DMS153 (cell line): ENCODE measurements around the gene LOXHD1.

Experiments used
- DNase-seq: peaks from one replicate; lab custom pipeline; 2025; lab: John Stamatoyannopoulos, UW

Gene LOXHD1

GRCh38 chr18:46577546-46577945, 79.5 kb downstream of the LOXHD1 start:
- no peak for DNase-seq

- no peak for DNase-seq
These were observed 81.2 kb downstream of the LOXHD1 start for GRCh38 chr18:46575851-46576250.

GRCh38 chr18:46574743-46575115, 82.3 kb downstream of the LOXHD1 start:
- no peak for DNase-seq

- no peak for DNase-seq
These were observed 82.8 kb downstream of the LOXHD1 start for GRCh38 chr18:46574000-46574742.

- DNase-seq: no peak
These were observed 83.9 kb downstream of the LOXHD1 start for GRCh38 chr18:46573156-46573555.

GRCh38 chr18:46571756-46572155, 85.3 kb downstream of the LOXHD1 start:
- DNase-seq: no peak

GRCh38 chr18:46570666-46571065, 86.4 kb downstream of the LOXHD1 start:
- DNase-seq: no peak

- DNase-seq: no peak
These were observed 86.9 kb downstream of the LOXHD1 start for GRCh38 chr18:46570134-46570533.

GRCh38 chr18:46569211-46569610, 87.8 kb downstream of the LOXHD1 start:
- no peak for DNase-seq

- no peak for DNase-seq
These were observed 89.8 kb downstream of the LOXHD1 start for GRCh38 chr18:46567196-46567595.

GRCh38 chr18:46566111-46566510, 90.9 kb downstream of the LOXHD1 start:
- DNase-seq: no peak

- no peak for DNase-seq
These were observed 91.8 kb downstream of the LOXHD1 start for GRCh38 chr18:46565256-46565655.

GRCh38 chr18:46563317-46563716, 93.7 kb downstream of the LOXHD1 start:
- DNase-seq: no peak

- DNase-seq: no peak
These were observed 94.3 kb downstream of the LOXHD1 start for GRCh38 chr18:46562674-46563192.

GRCh38 chr18:46560671-46561045, 96.4 kb downstream of the LOXHD1 start:
- DNase-seq: no peak

GRCh38 chr18:46559946-46560670, 96.9 kb downstream of the LOXHD1 start:
- no peak for DNase-seq

- no peak for DNase-seq
These were observed 97.7 kb downstream of the LOXHD1 start for GRCh38 chr18:46559296-46559695.

GRCh38 chr18:46556590-46557206, 100.3 kb downstream of the LOXHD1 start:
- DNase-seq: no peak

GRCh38 chr18:46555724-46556123, 101.3 kb downstream of the LOXHD1 start:
- no peak for DNase-seq

- no peak for DNase-seq
These were observed 101.8 kb downstream of the LOXHD1 start for GRCh38 chr18:46555213-46555612.

GRCh38 chr18:46554406-46555080, 102.5 kb downstream of the LOXHD1 start:
- DNase-seq: no peak

- no peak for DNase-seq
These were observed 106.4 kb downstream of the LOXHD1 start for GRCh38 chr18:46550609-46551008.
